ENCODE data around the gene GARIN1A.
A peak's percentile ranks its signal among the peaks of the same experiment; 100 is the strongest.

DNA sequence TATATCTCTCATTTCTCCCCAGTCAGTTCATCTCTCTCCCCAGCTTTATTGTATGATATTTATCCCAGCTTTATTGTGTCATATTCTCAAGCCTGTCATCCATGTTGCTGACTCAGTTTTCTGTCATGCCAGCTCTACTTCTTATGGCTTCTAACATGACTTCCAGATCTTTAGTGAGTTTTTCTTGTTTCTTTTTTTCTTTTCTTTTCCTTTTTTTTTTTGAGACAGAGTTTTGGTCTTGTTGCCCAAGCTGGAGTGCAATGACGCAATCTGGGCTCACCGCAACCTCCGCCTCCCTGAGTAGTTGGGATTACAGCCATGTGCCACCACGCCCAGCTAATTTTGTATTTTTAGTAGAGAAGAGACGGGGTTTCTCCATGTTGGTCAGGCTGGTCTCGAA lies 38.4 kb downstream of the GARIN1A start:
- TF ChIP-seq, protein P1, sequence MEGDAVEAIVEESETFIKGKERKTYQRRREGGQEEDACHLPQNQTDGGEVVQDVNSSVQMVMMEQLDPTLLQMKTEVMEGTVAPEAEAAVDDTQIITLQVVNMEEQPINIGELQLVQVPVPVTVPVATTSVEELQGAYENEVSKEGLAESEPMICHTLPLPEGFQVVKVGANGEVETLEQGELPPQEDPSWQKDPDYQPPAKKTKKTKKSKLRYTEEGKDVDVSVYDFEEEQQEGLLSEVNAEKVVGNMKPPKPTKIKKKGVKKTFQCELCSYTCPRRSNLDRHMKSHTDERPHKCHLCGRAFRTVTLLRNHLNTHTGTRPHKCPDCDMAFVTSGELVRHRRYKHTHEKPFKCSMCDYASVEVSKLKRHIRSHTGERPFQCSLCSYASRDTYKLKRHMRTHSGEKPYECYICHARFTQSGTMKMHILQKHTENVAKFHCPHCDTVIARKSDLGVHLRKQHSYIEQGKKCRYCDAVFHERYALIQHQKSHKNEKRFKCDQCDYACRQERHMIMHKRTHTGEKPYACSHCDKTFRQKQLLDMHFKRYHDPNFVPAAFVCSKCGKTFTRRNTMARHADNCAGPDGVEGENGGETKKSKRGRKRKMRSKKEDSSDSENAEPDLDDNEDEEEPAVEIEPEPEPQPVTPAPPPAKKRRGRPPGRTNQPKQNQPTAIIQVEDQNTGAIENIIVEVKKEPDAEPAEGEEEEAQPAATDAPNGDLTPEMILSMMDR (conservative IDR thresholded peaks at IDR 0.05; ENCODE audit: low read depth, low read length): no peak
- TF ChIP-seq SMC3 (IDR thresholded peaks at IDR 0.05; ENCODE audit: low read depth, low read length): no peak
- TF ChIP-seq, protein P2, sequence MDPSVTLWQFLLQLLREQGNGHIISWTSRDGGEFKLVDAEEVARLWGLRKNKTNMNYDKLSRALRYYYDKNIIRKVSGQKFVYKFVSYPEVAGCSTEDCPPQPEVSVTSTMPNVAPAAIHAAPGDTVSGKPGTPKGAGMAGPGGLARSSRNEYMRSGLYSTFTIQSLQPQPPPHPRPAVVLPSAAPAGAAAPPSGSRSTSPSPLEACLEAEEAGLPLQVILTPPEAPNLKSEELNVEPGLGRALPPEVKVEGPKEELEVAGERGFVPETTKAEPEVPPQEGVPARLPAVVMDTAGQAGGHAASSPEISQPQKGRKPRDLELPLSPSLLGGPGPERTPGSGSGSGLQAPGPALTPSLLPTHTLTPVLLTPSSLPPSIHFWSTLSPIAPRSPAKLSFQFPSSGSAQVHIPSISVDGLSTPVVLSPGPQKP (IDR thresholded peaks at IDR 0.05; ENCODE audit: borderline replicate concordance, low read depth, low read length): no peak
- TF ChIP-seq POLR2A (IDR thresholded peaks at IDR 0.05; ENCODE audit: low read depth, low read length): no peak
- peak; percentile 41; the same call in 1 of the 2 replicates for TF ChIP-seq CEBPB (IDR thresholded peaks at IDR 0.05; ENCODE audit: low read depth, low read length)

Data from IMR-90 (cell line).